Keratinocyte (primary cell): ENCODE measurements around the gene FBN2. TPM values are rescaled to one million over a fixed set of nuclear protein-coding genes. Genes with fewer than 3 reads are reported as not detected.

Experiments used
- DNase-seq: peaks from one replicate; pipeline ENCODE4 v3.0.0-alpha.2; 2011; ENCODE audit warnings: low read depth, missing footprints, low spot score
- FAIRE-seq: peaks from 2 replicates; lab custom pipeline; 2011; peaks lifted over from hg19 to GRCh38; lab: Jason Lieb, UNC
- H2AFZ ChIP-seq: 2 replicates; pipeline ENCODE4 v1.6.0; 2012; ENCODE audit warnings: low read length, control low read depth, inconsistent platforms; ENCODE audit not compliant: control insufficient read depth
- H3K27ac ChIP-seq: 2 replicates; pipeline ENCODE4 v1.5.1; 2011; ENCODE audit warnings: low read length; ENCODE audit not compliant: control insufficient read depth, insufficient read depth
- H3K27me3 ChIP-seq: 3 replicates; pipeline ENCODE4 v1.6.0; 2011; ENCODE audit warnings: low read length; ENCODE audit not compliant: control insufficient read depth, insufficient read depth; ENCODE audit errors: extremely low read depth
- H3K36me3 ChIP-seq, 2 experiments: 2 replicates in 1 of 2; 3 replicates in 1 of 2; pipeline ENCODE4 v1.5.1; 2011; ENCODE audit warnings: low read length in 2 of 2, mild to moderate bottlenecking in 1 of 2; ENCODE audit not compliant: control insufficient read depth in 2 of 2, insufficient read depth in 2 of 2; ENCODE audit errors: extremely low read depth in 1 of 2
- H3K4me1 ChIP-seq: 3 replicates; pipeline ENCODE4 v1.5.1; 2011; ENCODE audit warnings: low read length; ENCODE audit not compliant: control insufficient read depth, insufficient read depth; ENCODE audit errors: extremely low read depth
- H3K4me2 ChIP-seq: 3 replicates; pipeline ENCODE4 v1.6.0; 2011; ENCODE audit warnings: low read depth, low read length; ENCODE audit not compliant: control insufficient read depth, insufficient read depth; ENCODE audit errors: extremely low read depth
- H3K4me3 ChIP-seq, 3 experiments: fragments of 200-600 bp in 1 of 3; sonication (generic) in 1 of 3; 2 replicates in 2 of 3; 3 replicates in 1 of 3; pipeline ENCODE4 v1.5.1; 2011 to 2016; ENCODE audit warnings: low read length in 3 of 3, mild to moderate bottlenecking in 3 of 3, control low read depth in 2 of 3, inconsistent platforms in 1 of 3, low read depth in 1 of 3, mixed read lengths in 1 of 3, mixed run types in 1 of 3, moderate library complexity in 1 of 3; ENCODE audit not compliant: control insufficient read depth in 2 of 3, insufficient read depth in 2 of 3; ENCODE audit errors: extremely low read depth in 1 of 3
- H3K79me2 ChIP-seq: 2 replicates; pipeline ENCODE4 v1.6.0; 2012; ENCODE audit warnings: low read length; ENCODE audit not compliant: control insufficient read depth, insufficient read depth
- H3K9ac ChIP-seq: 3 replicates; pipeline ENCODE4 v1.6.0; 2011; ENCODE audit warnings: low read length; ENCODE audit not compliant: control insufficient read depth, insufficient read depth; ENCODE audit errors: extremely low read depth
- H3K9me1 ChIP-seq: 3 replicates; pipeline ENCODE4 v1.6.0; 2011; ENCODE audit warnings: low read length; ENCODE audit not compliant: control insufficient read depth, insufficient read depth; ENCODE audit errors: extremely low read depth
- H3K9me3 ChIP-seq: 2 replicates; pipeline ENCODE4 v1.5.1; 2012; ENCODE audit warnings: low read depth, low read length; ENCODE audit not compliant: control insufficient read depth
- H4K20me1 ChIP-seq: 3 replicates; pipeline ENCODE4 v1.6.0; 2011; ENCODE audit warnings: low read length; ENCODE audit not compliant: control insufficient read depth, insufficient read depth; ENCODE audit errors: extremely low read depth
- EZH2 ChIP-seq: IDR thresholded peaks from one replicate; pipeline ENCODE4 v1.6.1; 2012; ENCODE audit warnings: inconsistent platforms, mild to moderate bottlenecking, low read length, moderate library complexity
- dilution Hi-C: fragments of 300-500 bp; cut with MboI; formaldehyde crosslinking; loops from one replicate; pipeline ENCODE4 v1.7.0; 2020; ENCODE audit warnings: low sequenced_read_pairs; ENCODE audit not compliant: extremely low pct_ligation_motif_present
- polyA plus RNA-seq, 5 experiments: library from polyadenylated mRNA; depleted of rRNA in 3 of 5; stranded (reverse) in 3 of 5; stranded (forward) in 1 of 5; unstranded in 1 of 5; fragments of >200 nt; gene quantifications; 1 replicate in 1 of 5; 2 replicates in 3 of 5; 3 replicates in 1 of 5; pipeline versions ENCODE4 v1.2.1 to v1.2.3, GENCODE V29; 2011 to 2012; ENCODE audit warnings: missing spikeins in 2 of 5, low read depth in 1 of 5, low replicate concordance in 1 of 5
- TF ChIP-seq, protein P1 (sequence below), 3 experiments: IDR thresholded peaks in 1 of 3; conservative IDR thresholded peaks in 1 of 3; optimal IDR thresholded peaks in 1 of 3; 2 replicates in 2 of 3; 3 replicates in 1 of 3; pipeline versions ENCODE3 to v1.5.1; 2011; ENCODE audit warnings: low read length in 3 of 3, mild to moderate bottlenecking in 3 of 3, moderate library complexity in 2 of 3, control low read depth in 1 of 3, inconsistent platforms in 1 of 3; ENCODE audit not compliant: insufficient read depth in 2 of 3; ENCODE audit errors: extremely low read depth in 1 of 3

The FBN2 gene
- polyA plus RNA-seq, 1 donor (not counting 4 experiments of a cell fraction or from before 2014, with no cell fraction given): 30.1 TPM

DNA sequence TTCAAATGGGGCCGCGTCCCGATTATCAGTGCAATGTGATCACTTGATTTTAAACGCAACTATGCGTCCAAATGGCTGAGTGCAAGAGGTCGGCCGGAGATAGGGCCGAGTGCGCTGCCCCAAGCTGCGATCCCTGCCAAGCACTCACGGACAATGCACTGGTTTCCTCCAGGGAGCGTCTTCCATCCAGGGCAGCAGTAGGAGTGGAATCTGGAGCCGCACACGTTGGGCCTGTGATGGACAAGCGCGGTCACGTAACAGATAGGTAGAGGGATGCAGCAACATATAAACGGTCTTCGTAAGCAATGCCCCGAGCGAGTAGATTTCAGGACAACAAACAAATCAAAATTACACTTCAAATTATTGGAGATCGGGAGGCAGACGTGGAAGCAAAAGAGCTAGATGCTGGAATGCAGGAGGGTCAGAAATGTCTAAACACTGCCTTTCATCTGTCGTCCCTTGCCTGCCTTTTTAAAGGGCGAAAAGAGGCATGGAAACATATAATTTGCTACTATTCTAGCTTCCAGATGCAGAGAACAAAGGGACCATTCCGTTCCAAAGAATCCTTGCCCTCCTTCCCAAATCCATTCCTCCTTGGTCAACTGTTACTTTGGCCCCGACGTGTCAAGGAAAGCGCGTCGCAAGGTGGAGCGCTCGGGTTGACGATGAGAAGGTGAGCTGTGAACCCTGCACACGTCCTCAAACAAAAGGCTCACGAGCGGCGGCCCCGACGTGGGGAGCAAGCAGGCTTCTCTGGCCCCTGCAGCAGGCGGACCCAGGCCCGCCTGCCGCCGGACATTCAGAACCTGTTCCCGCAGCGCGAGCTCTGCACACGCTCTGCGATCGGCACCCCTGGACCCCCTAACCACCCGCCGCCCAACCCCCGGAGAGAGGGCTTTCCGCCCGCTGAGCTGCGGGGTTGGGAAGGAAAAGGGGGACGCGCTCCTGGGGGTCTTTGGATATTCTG is 1.5 kb downstream of the FBN2 start:
- H3K4me2 ChIP-seq: peak overlapping the region; percentile 90
- dilution Hi-C loops: no loop called here
- peak overlapping the region; percentile 78 for H3K9ac ChIP-seq
- H3K27ac ChIP-seq: peak overlapping the region; percentile 52
- no peaks in the 10 kb centered on the region for H4K20me1 ChIP-seq
- H3K36me3 ChIP-seq: peaks cover 0 to 1% of the 10 kb centered on the region in 2 experiments
- DNase-seq: no peak
- no peaks in the 10 kb centered on the region for H3K9me3 ChIP-seq
- no peak for TF ChIP-seq EZH2
- TF ChIP-seq, protein P1, sequence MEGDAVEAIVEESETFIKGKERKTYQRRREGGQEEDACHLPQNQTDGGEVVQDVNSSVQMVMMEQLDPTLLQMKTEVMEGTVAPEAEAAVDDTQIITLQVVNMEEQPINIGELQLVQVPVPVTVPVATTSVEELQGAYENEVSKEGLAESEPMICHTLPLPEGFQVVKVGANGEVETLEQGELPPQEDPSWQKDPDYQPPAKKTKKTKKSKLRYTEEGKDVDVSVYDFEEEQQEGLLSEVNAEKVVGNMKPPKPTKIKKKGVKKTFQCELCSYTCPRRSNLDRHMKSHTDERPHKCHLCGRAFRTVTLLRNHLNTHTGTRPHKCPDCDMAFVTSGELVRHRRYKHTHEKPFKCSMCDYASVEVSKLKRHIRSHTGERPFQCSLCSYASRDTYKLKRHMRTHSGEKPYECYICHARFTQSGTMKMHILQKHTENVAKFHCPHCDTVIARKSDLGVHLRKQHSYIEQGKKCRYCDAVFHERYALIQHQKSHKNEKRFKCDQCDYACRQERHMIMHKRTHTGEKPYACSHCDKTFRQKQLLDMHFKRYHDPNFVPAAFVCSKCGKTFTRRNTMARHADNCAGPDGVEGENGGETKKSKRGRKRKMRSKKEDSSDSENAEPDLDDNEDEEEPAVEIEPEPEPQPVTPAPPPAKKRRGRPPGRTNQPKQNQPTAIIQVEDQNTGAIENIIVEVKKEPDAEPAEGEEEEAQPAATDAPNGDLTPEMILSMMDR (optimal IDR thresholded peaks at IDR 0.05 in 1 of 3, IDR thresholded peaks at IDR 0.05 in 1 of 3, conservative IDR thresholded peaks at IDR 0.05 in 1 of 3; ENCODE audit: extremely low read depth in 1 of 3, insufficient read depth in 2 of 3, low read length in 3 of 3): no peak
- H3K4me3 ChIP-seq: peak overlapping the region; percentile 63 to 90 (median 80)
- H3K4me1 ChIP-seq: peaks cover 20% of the 10 kb centered on the region
- peaks cover 17% of the 10 kb centered on the region for H3K79me2 ChIP-seq
- H2AFZ ChIP-seq: peak overlapping the region; percentile 74
- FAIRE-seq: no peak
- no peaks in the 10 kb centered on the region for H3K9me1 ChIP-seq
- H3K27me3 ChIP-seq: peaks cover 3% of the 10 kb centered on the region

DNA sequence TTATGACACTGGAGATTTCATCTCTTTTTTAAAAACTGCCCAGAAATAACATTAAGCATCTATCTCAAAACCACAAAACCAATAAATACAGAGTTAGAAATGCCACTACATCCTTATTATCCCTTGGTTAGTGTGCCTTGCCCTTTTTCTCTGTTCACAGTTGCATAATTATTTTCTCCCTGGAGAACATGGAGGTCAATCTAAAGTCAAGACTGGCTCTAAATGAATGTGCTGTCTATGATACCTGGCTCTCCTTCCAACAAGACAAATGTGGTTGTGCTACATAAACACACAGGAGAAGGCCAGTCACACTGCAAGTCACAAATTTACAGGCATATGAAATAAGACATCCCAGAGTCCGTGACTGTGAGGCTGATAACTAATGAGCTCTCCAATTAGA is 2.8 kb downstream of the FBN2 start:
- peak overlapping the region in 1 of 3 experiments; percentile 34 for H3K4me3 ChIP-seq
- no peaks in the 10 kb centered on the region for H3K9me3 ChIP-seq
- peaks cover 3% of the 10 kb centered on the region for H3K27me3 ChIP-seq
- no peaks in the 10 kb centered on the region for H3K9me1 ChIP-seq
- dilution Hi-C loops: no loop called here
- no peaks in the 10 kb centered on the region for H4K20me1 ChIP-seq
- peaks cover 20% of the 10 kb centered on the region for H3K4me1 ChIP-seq
- no peak overlapping the region for H3K27ac ChIP-seq
- H3K36me3 ChIP-seq: peaks cover 0 to 1% of the 10 kb centered on the region in 2 experiments
- no peak overlapping the region for H3K9ac ChIP-seq
- H2AFZ ChIP-seq: no peak overlapping the region
- FAIRE-seq (no peak), DNase-seq (no peak)
- peak overlapping the region; percentile 90 for H3K4me2 ChIP-seq
- no peak for TF ChIP-seq EZH2
- TF ChIP-seq, protein P1 (optimal IDR thresholded peaks at IDR 0.05 in 1 of 3, IDR thresholded peaks at IDR 0.05 in 1 of 3, conservative IDR thresholded peaks at IDR 0.05 in 1 of 3; ENCODE audit: extremely low read depth in 1 of 3, insufficient read depth in 2 of 3, low read length in 3 of 3): no peak
- H3K79me2 ChIP-seq: peaks cover 19% of the 10 kb centered on the region
